Measurements from ENCODE around the gene CAMP.
A peak's percentile ranks its signal among the peaks of the same experiment; 100 is the strongest.
"Not testable (repeated sequence)": the region's sequence is repeated elsewhere in the genome, so short reads cannot be mapped to it uniquely, and the experiment has no call there.

CAMP gene

DNA sequence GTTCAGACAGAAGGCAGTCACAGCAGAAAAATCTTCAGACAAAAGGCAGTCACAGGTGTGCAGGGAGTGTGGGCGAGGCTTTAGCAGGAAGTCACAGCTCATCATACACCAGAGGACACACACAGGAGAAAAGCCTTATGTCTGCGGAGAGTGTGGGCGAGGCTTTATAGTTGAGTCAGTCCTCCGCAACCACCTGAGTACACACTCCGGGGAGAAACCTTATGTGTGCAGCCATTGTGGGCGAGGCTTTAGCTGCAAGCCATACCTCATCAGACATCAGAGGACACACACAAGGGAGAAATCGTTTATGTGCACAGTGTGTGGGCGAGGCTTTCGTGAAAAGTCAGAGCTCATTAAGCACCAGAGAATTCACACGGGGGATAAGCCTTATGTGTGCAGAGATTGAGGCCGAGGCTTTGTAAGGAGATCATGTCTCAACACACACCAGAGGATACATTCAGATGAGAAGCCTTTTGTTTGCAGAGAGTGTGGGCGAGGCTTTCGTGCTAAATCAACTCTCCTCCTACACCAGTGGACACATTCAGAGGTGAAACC is 45.2 kb downstream of the CAMP start:
- DNase-seq, result no peak

DNA sequence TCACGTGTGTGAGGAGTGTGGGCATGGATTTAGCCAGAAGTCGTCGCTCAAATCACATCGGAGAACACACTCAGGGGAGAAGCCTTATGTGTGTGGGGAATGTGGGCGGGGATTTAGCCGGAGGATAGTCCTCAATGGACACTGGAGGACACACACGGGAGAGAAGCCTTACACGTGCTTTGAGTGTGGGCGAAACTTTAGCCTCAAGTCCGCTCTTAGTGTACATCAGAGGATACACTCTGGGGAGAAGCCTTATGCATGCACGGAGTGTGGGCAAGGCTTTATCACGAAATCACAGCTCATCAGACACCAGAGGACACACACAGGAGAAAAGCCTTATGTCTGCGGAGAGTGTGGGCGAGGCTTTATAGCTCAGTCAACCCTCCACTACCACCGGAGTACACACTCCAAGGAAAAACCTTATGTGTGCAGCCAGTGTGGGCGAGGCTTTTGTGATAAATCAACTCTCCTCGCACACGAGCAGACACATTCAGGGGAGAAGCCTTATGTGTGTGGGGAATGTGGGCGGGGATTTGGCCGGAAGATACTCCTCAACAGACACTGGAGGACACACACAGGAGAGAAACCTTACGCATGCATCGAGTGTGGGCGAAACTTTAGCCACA is 45.8 kb downstream of the CAMP start:
- no peak for DNase-seq

DNA sequence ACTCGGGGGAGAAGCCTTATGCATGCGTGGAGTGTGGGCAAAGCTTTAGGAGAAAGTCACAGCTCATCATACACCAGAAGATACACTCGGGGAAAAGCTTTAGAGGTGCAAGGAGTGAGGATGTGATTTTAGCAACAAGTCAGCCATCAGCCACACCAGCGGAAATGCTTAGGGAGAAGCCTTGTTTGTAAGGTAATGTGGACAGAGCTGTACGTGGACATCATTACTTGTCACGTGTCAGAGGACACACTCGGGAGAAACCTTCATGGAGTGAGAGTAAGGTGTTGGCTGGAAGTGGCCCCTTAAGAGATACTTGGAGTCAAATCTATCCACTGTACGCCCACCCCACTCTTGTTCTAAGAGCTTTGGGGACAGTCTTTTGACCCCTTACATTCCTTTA is 46.3 kb downstream of the CAMP start:
- no peak for DNase-seq

DNA sequence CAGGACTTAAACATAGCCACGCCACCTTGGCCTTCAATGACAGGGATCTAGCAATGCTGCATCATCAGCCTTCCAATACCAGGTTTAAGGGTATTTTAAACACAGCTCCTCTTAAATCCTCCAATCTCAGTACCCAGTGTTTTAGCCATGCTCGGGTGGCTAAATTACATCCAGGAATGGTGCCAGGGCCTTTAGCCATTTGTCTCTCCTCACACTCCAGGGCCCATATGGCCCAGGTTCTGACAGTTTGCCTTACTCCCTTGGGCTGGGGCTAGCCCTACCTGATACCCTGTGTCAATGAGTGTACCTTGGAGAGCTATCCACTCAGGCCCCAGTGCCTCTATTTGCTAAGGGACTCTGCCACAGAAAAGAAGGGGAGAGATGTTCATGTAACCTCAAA is 47.0 kb downstream of the CAMP start:
- no peak for DNase-seq

DNA sequence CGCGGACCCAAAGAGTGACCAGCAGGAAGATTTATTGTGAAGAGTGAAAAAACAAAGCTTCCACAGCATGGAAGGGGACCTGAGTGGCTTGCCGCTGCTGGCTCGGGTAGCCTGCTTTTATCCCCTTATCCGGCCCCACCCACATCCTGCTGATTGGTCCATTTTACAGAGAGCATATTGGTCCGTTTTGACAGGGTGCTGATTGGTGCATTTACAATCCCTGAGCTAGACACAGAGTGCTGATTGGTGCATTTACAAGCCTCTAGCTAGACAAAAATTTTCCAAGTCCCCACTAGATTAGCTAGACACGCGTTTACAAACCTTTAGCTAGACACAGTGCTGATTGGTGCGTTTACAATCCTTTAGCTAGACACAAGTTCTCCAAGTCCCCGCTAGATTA is 47.9 kb downstream of the CAMP start:
- not testable (repeated sequence) for DNase-seq

DNA sequence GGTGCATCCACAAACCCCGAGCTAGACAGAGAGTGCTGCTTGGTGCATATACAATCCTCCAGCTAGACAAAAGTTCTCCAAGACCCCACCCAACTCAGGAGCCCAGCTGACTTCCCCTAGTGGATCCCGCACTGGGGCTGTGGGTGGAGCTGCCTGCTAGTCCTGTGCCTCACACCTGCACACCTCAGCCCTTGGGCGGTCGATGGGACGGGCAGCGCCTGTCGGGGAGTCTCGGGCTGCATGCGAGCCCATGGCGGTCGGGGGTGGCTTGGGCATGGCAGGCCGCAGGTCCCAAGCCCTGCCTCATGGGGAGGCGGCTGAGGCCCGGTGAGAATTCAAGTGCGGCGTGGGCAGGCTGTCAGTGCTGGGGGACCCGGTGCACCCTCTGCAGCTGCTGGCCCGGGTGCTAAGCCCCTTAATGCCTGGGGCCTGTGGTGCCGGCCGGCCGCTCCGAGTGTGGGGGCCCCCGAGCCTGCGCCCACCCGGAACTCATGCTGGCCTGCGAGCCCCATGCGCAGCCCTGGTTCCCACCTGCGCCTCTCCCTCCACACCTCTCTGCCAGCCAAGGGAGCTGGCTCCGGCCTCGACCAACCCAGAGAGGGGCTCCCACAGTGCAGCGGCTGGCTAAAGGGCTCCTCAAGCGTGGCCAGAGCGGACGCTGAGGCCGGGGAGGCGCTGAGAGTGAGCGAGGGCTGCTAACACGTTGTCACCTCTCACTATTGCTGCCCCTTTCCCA is 48.6 kb downstream of the CAMP start:
- DNase-seq, result no peak

DNA sequence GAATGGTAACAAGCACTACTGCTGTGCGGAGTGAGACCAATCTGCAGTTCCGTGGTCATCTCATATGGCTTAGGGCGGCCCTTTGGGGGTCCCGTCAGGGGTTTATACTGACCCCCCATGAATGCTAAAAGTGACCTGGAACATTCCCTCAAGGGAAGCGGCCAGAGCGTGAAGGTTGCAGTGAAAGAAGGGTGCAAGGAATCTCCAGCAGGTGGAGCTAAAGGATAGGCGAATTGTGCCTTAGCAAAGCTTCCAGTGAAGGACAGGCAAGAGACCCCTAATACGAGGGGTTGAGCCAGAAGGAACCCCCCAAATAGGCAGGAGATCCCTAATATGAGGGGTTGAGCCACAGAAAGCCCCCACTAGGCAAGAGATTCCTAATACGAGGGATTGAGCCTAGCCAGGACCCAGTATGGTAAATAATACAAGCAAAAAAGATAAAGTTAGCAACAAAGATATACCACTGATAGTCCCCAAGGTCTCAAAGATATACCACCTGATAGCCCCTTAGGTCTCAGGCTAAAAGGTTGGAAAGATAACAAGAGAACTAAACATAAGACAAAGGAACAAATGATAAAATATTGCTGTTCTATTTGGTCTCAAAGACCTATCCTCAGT is 50.4 kb downstream of the CAMP start:
- peak; percentile 1 for DNase-seq

DNA sequence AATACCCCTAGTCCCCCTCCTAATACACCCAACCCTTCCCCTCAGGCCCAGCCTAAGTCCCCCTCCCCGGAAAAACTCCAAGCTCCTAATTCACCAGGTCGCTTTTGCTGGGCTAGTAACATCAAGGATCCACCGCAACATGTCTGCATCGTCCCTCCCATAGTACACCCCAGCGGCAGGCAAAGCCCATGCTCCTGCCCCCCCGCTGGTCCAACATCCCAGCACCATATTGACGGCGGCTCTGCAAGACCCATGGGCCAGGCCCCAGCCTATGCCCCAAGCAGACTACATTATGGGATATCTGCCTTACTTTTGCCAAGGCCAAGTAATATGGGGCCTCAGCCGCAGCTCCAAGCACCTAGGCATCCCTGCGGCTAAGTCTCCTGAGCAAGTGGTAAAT is 51.2 kb downstream of the CAMP start:
- DNase-seq, result no peak
